NCI-H146 treated with DMSO at 0.1 percent for 48 hours (cell line): ENCODE measurements around the gene CDK14.
"Not testable (repeated sequence)": the region's sequence is repeated elsewhere in the genome, so short reads cannot be mapped to it uniquely, and the experiment has no call there.

Experiments used
- DNase-seq: peaks from one replicate; lab custom pipeline; 2025; ENCODE audit not compliant: unreplicated experiment; lab: John Stamatoyannopoulos, UW

CDK14 gene

DNA sequence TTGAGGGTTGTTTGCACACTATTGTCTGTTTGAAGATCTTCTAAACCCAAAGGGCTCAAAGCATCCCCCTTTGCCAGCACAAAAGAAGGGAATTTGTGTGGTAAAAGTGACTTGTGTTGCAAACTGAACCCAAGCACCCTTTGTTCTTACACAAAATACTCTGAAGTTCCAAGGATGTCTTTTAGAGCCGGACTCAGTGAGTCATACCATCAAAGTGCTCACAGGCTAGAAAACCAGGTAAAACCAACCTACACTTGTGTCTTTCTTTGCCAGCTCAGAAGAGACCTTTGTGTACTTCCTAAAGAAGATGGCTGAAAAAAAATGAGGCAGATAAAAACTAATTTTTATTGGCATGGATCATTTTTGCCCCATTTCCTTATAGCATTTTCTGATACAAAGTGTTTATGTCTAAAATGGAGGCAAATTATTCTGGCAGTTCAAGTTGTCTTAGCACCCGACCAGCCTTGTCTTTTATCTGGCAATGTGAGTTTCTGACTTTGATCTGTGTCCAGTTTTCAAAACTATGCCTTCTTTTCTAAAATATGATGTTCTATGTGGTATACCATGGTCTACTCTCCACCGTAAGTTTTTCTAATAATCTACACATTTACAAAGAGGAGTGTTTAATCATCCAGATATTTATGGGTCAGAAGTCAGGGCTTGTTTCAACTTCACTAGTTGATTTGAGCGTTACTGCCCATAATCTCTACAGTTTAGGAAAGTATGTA is 539.7 kb downstream of the CDK14 start:
- DNase-seq: no peak

DNA sequence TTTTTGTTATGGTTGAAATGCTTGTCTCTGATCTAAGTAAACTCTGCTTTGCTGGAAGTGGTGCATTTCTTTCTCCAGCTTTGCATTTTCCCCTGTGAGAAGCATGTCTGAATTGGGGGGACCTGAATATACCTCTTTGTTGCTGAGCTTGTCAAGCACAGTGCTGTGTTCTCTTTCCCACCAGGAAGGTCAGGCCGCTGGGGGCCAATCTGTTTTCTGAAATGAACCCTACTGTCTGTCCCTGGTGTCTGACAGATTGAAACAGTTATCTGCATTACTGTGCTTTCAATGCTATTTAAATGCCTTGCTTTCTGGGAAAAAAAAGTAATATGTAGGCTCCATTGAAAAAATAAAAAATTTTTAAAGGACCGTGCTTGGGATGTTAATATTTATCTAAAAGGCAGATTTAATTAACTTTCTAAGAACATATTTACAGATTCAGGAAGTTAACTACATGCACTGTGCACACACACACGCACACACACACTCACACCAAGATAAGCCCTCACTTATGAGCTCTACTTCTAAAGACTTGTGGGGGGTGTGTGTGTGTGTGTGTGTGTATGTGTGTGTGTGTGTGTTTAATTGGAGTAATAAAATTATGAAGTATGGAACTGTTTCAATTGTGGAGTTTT is 541.1 kb downstream of the CDK14 start:
- DNase-seq: no peak

DNA sequence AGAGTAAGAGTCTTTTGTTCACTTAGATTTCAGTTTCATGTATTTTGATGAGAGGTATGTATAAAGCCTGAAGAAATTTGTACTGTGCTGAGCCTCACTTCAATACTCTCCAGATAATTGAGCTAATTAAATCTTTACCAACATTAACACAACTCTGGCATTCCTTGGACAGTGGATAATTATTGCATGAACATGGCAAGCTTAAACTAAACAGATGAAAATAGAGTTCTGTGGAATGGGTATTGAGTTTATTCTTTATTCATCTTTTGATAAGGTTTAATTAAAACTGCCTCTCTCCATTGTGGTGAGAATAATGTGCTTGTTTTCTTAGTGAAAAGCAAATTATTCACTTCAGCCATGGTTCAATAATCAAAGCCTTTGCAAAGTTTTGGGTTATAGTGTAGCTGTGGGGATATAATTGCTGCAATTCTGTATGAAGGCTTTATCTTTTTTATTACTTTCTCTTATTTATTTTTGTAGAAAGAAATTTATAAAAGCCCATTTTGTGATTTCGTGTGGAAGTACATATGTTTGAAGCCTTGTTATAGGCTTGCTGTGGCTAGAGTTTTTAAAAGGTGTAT is 541.8 kb downstream of the CDK14 start:
- no peak for DNase-seq

DNA sequence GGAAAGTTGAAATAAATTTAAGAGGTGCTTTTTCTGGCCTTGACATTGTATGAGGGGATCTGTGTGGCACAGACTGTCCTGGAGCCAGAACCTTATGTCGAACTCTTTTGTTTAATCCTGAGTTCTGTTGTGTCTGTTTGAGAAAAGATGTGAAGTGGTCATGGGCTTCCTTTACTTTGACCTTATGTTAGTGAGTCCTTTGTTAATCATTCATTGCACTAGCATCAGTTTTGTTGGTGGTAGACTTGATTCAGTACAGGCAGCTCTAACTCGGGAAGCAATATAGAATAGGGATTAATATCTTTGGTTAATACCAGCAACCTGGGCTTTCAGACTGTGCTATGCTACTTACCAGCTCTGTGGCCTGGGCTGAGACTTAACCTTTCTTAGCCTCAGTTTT is 544.2 kb downstream of the CDK14 start:
- DNase-seq: no peak

DNA sequence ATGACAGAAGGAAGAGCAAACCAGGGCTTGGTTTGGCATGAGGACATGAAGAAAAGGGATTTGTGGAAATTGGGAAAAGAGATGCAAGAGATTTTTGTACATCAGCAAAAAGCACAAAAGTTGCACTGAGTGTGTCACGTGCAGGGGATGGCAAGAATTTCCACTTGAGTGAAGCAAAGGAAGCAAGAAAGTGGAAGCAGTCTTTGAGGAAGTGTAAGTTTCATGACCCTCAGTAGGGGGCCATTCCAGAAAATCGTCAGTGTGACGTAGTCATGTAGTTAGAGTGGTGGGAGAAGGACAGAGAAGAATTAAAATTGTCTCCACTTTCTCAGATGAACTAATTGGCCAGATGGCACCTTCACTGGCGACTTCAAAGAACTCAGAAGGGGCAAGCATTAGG is 544.9 kb downstream of the CDK14 start:
- no peak for DNase-seq

DNA sequence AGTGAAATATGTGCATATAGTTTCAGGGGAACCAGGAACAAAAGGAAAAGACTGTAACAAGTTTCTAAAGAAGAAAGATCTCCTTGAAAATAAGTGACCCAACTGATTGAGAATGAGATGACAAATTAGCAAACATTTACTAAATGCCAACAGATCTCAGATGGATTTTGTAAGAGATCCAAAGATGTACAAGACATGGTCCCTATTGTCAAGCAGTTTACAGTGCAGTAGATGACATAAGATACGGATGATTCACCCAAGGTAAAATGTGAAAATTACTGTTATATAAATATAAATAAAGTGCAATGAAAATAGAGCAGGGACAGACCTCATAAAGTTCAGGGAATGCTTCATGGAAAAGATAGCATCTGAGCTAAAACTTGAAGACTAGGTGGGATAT is 546.6 kb downstream of the CDK14 start:
- no peak for DNase-seq

DNA sequence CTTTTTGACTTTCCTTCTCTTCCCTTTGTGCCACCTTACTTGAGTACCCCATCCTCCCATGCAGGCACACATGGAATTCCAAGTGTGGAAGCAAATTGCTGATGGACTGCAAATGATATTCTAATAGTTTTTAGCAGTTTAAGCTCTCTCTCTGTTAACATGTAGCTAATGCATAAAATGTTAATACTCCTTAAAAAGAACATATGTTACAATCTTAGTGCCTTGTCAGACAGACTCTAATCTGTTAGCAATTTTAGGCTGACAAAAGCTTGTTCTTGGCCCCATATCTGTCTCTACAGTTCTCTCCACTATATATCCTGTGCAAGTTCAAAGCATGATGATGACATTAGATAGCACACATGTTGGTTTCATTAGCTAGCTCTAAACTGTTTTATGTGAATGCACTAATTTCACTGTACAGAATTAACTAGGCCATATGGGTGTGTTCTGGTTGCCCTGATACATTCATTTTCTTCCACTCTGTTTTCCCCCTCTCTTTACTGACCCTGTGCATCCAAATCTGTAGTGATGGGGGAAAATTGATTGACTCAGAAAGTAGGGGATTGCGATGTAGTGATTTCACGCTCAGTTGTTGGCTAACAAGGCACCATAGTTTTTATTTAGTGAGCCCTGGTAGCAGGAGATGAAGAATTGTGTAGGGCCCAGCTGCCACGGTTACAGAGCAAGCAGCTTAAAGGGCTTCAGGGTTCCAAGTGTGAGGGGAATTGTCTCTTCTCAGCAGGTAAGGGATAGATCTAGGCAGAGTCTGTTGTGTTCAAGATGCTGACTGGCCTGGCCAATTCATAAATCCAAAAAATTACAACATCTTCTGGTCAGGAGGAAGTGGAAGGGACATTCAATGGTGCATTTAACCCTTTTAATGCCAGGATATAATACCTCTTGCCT is 553.5 kb downstream of the CDK14 start:
- DNase-seq: no peak

DNA sequence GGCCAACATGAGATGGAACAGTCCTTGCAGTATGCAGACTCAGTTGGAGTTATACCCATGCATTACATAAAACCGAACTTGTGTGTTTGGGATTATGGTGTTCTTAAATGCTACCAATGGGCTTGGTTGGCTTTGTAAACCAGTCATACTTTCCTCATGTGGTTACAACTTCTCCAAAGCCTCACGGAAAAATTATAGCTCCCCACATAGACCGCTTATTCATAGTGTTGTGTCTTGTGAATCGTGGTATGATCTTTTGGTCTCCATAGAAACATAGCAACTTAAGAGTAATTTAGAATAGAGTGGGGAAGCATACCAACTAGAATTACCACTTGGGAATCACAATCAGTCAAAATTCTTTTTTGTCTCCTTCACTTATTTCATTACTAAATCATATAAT is 555.8 kb downstream of the CDK14 start:
- no peak for DNase-seq

DNA sequence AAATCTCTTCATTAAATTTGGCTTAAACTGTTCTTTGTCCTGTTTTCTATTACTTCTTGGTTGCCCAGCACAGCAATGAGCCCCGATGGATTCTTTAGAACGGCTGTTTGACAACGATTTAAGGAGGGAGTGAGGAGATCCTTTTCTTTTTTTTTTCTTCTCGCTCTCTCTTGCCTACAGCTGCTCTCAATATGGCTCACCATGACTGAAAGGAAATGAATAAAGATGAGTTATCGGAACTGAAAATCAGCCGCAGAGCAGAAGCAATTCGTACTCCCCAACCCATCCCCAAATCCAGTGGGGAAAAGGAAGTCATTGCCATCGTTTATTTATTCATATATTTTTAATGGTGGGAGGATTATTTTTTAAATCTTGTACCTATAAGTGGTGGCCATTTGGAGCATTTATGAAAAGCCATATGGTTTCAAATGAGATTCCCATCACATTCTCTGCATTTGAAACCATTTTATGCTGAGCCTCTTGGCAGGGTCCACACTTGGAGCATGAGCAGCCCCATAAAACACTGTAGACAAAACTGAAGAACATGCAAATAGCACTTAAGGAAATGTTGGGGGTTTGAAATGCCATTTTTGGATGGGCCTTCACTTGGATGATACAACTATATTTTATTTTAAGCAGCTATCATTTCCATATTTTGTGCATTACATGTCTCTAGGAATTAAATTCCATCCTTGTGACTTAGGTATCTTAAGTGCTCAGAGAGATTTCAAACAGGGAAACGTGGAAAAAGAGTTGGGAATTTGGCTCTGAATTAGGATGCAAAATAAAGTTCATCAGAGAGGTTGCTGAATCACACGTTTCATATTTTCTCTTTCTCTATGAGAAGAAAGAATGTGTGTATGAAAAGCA is 560.4 kb downstream of the CDK14 start:
- no peak for DNase-seq

DNA sequence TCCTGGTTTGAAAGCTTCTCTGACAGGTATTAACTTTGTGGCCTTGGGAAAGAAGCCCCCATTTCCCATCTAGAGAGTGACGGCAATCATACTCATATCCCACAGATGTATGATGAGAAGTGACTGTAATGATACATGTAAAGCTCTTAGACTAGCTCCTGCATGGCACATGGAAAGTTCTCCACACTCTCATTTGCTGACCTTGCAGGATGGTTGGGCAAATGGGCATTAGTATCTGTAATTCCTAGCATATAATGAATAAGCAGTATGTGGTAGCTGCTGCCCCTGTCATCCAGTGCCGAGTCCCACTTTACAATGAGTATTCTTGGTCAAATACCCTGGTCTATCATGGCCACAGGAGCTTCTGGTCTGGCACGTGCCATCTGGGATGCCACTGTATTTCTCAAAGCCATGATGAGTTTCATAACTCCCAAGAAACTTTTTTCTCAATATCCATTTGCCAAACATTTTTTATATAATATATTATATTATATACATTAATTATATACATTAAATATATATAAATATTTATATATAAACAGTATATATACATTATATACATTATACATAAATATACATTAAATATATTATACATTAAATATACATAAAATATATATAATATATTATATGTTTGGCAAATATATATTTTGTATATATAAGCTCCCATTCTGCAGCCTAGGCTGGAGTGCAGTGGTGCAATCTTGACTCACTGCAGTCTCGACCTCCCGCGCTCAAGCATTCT is 561.6 kb downstream of the CDK14 start:
- DNase-seq: no peak

DNA sequence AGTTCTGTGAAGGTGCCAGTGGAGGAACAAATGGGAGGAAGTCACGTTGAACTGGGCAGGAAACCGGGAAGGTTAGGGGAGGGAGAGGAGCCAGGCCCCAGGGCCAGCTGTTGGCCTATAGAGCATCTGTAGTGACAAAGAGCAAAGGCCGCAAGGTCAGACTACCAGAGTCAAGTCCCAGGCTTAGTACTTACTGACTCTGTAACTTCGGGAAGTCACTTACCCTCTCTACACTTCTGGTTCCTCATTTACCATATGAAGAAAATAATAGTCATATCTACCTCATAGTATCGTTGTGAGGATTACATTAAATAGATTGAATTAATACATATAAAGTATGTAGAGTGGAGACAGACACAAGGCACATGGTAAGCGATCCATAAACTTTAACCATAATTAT is 566.3 kb downstream of the CDK14 start:
- no peak for DNase-seq

DNA sequence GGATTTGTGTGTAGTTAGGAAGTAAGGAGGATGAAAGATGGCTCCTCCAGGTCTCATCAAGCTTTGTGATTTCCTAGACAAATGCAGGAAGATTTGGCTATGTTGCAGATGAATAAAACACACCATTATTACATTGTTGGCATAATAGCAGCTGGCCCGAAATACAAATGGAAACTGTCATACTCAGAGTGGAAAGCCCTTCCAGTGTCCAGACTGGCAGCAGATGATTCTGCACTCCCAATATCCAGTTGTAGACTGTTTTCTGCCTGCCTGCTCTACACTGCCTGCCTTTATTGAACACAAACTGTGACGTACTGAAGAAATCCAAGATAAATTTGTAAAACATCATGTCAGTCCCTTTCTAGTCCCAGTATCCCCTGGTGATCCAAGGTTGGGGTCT is 568.4 kb downstream of the CDK14 start:
- no peak for DNase-seq

DNA sequence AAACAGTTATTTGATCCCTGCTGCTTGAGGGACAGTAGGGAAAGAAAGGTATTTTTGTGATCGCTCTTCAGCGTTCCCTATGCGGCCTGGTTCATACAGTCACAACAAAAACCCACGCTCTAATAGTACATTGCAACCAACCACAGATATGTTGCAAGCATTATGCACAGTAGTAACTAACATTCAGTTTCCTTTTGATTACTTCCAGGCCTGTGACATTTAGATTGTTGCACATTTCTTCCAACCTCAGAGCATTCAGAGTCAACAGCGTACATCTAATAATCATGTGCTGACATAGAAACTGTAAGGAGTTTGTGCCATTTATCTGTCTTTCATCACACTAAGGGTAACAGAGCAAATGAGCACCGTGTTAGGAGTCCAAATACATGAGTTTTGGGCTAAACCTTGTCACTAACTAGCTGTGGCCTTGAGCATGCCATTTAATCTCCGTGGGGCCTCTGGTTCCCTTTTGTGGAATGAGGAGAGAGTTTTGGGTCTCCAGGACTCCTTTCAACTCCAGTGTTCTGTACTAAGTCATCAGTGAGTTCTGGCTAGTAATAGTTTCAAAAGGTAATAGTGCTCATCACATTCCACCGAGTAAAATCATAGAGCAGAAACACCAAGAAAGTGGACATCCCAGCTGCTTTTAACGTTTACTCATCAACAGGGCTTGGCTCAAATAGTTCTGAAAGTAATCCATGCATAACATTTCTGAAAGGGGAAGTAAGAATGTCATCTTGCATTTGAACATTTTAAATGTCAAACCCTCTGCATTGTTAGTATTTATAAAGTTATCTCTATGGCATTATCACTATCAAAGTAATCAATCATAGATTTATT is 569.1 kb downstream of the CDK14 start:
- no peak for DNase-seq

DNA sequence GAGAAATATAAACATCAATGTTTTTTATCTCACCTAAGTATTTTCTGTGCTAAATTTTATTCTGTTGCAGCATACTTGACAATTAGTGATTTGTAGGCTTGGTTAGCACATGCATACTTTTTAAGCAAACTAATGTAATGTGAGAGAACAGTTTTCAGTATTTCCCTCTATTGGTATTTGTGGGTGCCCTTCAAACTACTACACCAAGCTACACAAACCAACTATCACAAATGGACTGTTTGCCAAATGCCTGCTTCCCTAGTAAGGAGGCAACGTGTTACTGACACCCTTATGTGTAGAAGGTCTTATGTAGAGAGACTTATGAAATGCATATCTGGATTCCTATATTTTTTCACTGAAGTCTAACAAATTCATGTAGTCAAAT is 569.7 kb downstream of the CDK14 start:
- no peak for DNase-seq

DNA sequence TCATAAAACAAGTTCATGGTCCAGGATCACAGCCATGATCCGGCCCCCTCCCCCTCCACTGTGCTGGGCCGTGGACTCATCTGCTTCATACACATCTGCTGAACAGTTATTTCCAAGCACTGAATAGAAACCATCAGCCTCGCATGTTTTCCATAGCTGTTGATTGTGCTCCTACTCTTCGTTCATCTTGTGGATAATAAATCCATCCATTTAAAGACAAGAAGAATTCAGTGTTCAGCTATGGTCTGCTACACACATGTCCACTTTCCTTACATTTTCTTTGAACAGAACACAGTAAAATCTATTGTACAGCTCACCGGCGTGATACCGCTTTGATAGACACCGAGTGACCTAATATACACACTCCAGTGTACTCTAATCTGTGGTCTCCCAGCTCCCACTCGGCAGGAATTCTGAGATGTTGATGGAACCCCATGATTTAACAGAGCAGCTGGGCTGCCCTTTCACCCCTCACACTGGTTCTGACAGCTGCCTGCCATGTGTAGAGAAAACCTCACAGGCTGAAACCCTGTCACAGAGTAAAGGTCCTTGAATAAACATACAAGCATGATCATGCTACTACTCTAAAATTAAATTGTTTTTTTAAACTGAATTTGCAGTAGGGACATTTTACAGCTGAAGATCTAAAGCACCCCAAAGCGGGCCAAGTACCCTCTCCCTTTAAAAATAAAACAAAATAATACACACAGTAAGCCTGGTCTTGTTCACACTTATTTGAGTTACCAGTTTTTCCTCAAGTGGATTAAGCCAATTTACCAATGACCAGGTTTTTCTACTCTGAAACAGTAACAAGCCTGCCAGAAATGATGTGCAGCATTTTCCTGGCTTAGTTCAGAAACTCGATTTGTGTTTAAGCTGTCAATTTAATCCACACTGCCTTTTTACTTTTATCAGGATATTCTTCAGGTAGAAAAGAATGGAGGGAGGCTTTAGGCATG is 573.0 kb downstream of the CDK14 start:
- DNase-seq: peak; percentile 43

DNA sequence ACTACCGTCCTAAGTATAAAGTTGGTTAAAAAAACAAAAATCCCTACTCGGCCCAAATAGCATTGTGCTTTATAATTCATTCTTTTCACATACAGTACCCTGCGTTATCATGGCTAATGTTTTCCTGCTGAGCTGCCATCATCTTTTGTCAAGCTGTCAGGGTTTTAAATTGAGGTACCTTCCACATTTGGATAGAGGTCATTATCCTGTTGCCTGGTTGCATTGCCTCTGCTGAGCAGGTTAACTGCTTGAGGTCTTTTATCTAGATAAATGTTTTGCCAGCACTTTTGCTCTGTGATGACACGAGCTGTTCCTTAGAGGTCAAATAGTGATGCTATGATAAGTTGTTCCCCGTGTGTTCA is 573.7 kb downstream of the CDK14 start:
- DNase-seq: peak; percentile 85

DNA sequence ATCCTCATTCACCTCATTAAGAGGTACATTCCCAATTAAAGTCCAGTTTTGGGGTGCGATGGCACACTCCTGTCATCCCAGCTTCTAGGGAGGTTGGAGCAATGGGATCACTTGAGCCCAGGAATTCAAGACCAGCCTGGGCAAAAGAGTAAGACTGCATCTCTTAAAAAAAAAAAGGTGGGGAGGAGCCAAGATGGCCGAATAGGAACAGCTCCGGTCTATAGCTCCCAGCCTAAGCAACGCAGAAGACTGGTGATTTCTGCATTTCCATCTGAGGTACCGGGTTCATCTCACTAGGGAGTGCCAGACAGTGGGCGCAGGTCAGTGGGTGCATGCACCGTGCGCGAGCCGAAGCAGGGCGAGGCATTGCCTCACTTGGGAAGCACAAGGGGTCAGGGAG is 577.1 kb downstream of the CDK14 start:
- DNase-seq: not testable (repeated sequence)

DNA sequence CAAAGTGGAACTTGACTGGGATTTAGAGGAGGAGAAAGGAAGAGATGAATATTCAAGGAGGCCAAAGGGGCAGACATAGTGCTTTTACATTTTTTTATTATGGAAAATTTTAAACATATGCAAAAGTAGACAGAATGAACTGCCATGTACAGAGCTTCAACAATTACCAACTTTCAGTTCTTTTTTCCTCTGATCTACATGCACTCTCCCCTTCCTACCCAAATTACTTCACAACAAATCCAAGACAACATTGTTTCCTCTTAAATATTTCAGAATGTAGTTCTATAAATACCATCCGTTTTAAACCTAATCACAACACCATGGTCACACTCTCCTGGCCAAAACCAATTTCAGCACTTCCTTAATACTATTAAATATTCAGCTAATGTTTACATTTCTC is 584.6 kb downstream of the CDK14 start:
- no peak for DNase-seq
